Neural cell (in vitro differentiated cells): ENCODE results near the gene TPST2.

ENCODE experiments used
- EP300 ChIP-seq: fragments of 450-650 bp; conservative IDR thresholded peaks from 2 replicates; pipeline ENCODE4 v1.6.1; 2014; ENCODE audit warnings: antibody characterized with exemption, mild to moderate bottlenecking, moderate library complexity; ENCODE audit not compliant: poor library complexity, severe bottlenecking
- EZH2 ChIP-seq: fragments of 200-600, 300-800 bp; shearing (Covaris generic), sonication (generic); IDR thresholded peaks from 2 replicates; pipeline ENCODE4 v1.6.1; 2014; ENCODE audit warnings: antibody characterized with exemption, low read length, borderline replicate concordance, mild to moderate bottlenecking; ENCODE audit not compliant: insufficient read depth, poor library complexity, severe bottlenecking
- MXI1 ChIP-seq: fragments of 450-650 bp; conservative IDR thresholded peaks from 2 replicates; pipeline ENCODE4 v1.6.1; 2014; ENCODE audit warnings: antibody characterized with exemption, mild to moderate bottlenecking; ENCODE audit not compliant: poor library complexity, severe bottlenecking
- POLR2AphosphoS5 ChIP-seq: IDR thresholded peaks from 2 replicates; pipeline ENCODE4 v1.6.1; 2012
- RAD21 ChIP-seq: fragments of 450-650 bp; conservative IDR thresholded peaks from 2 replicates; pipeline ENCODE4 v1.6.1; 2014; ENCODE audit warnings: antibody characterized with exemption, mild to moderate bottlenecking, moderate library complexity
- SMC3 ChIP-seq: fragments of 450-650 bp; conservative IDR thresholded peaks from 2 replicates; pipeline ENCODE4 v1.6.1; 2014; ENCODE audit warnings: antibody characterized with exemption, mild to moderate bottlenecking, moderate library complexity; ENCODE audit not compliant: poor library complexity
- TAF1 ChIP-seq: IDR thresholded peaks from 2 replicates; pipeline ENCODE4 v1.6.1; 2012; ENCODE audit warnings: low read depth
- TF ChIP-seq, protein P1 (sequence below): fragments of 450-650 bp; IDR thresholded peaks from 2 replicates; pipeline ENCODE4 v1.5.1; 2014; ENCODE audit warnings: antibody characterized with exemption, mild to moderate bottlenecking, moderate library complexity; ENCODE audit not compliant: poor library complexity, severe bottlenecking
- TF ChIP-seq, protein P2 (sequence below): IDR thresholded peaks from 2 replicates; pipeline ENCODE4 v1.6.1; 2012; ENCODE audit warnings: borderline replicate concordance

DNA sequence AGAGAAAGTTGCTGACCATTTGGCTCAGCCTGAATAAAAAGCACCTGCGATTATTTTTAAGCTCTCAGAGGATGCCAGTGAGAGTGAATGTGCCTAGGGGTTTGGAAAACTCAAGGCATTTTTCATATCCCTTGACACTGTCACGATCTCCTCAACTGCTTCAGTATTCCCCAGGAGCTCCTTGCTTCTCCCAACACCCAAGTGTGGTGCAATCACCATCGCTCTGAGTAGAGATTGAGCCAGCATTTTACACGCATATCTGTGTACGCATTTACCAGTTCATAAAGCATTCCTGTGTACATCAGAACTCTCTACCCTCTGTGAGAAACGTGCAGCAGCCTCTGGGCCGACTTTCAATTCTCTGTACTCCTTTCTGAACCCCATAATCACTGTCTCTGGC lies 104.9 kb downstream of the TPST2 start:
- TF ChIP-seq, protein P1, sequence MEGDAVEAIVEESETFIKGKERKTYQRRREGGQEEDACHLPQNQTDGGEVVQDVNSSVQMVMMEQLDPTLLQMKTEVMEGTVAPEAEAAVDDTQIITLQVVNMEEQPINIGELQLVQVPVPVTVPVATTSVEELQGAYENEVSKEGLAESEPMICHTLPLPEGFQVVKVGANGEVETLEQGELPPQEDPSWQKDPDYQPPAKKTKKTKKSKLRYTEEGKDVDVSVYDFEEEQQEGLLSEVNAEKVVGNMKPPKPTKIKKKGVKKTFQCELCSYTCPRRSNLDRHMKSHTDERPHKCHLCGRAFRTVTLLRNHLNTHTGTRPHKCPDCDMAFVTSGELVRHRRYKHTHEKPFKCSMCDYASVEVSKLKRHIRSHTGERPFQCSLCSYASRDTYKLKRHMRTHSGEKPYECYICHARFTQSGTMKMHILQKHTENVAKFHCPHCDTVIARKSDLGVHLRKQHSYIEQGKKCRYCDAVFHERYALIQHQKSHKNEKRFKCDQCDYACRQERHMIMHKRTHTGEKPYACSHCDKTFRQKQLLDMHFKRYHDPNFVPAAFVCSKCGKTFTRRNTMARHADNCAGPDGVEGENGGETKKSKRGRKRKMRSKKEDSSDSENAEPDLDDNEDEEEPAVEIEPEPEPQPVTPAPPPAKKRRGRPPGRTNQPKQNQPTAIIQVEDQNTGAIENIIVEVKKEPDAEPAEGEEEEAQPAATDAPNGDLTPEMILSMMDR: no peak
- TF ChIP-seq POLR2AphosphoS5 (no peak), SMC3 (no peak), TAF1 (no peak), EZH2 (no peak), EP300 (no peak), RAD21 (no peak), MXI1 (no peak)
- TF ChIP-seq, protein P2, sequence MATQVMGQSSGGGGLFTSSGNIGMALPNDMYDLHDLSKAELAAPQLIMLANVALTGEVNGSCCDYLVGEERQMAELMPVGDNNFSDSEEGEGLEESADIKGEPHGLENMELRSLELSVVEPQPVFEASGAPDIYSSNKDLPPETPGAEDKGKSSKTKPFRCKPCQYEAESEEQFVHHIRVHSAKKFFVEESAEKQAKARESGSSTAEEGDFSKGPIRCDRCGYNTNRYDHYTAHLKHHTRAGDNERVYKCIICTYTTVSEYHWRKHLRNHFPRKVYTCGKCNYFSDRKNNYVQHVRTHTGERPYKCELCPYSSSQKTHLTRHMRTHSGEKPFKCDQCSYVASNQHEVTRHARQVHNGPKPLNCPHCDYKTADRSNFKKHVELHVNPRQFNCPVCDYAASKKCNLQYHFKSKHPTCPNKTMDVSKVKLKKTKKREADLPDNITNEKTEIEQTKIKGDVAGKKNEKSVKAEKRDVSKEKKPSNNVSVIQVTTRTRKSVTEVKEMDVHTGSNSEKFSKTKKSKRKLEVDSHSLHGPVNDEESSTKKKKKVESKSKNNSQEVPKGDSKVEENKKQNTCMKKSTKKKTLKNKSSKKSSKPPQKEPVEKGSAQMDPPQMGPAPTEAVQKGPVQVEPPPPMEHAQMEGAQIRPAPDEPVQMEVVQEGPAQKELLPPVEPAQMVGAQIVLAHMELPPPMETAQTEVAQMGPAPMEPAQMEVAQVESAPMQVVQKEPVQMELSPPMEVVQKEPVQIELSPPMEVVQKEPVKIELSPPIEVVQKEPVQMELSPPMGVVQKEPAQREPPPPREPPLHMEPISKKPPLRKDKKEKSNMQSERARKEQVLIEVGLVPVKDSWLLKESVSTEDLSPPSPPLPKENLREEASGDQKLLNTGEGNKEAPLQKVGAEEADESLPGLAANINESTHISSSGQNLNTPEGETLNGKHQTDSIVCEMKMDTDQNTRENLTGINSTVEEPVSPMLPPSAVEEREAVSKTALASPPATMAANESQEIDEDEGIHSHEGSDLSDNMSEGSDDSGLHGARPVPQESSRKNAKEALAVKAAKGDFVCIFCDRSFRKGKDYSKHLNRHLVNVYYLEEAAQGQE: no peak
